HCT116 (cell line): ENCODE results near the gene NT5C3B. TPM values are rescaled to one million over a fixed set of nuclear protein-coding genes. Genes with fewer than 3 reads are reported as not detected.
A peak's percentile ranks its signal among the peaks of the same experiment; 100 is the strongest.

Experiments
- ATAC-seq: fragments of 200-7000 bp; cut with Tn5 transposase; 2 replicates; pipeline ENCODE4 v1.9.1; 2020; ENCODE audit warnings: mild to moderate bottlenecking, moderate library complexity
- BruUV-seq: library from RNA; stranded (reverse); fragments of 400-500 nt; replicated peaks from 2 replicates; lab custom pipeline; 2021; lab: Mats Ljungman, UMichigan
- CTCF ChIA-PET: fragments of 300-600 bp; sonication (Branson Sonifier 250); formaldehyde crosslinking; loops from one replicate; lab custom pipeline; 2021; ENCODE audit warnings: antibody characterized with exemption; lab: Charles Lee
- POLR2A ChIA-PET: fragments of 300-600, 350-600 bp; sonication (Branson Sonifier 250); formaldehyde crosslinking; loops from one replicate; lab custom pipeline; 2021; ENCODE audit warnings: antibody characterized with exemption; lab: Charles Lee
- RAD21 ChIA-PET, 2 experiments: fragments of 300-600 bp; sonication (Branson Sonifier 250); formaldehyde crosslinking; loops; one replicate each; lab custom pipeline; 2023; ENCODE audit warnings: low total read pairs in 2 of 2; ENCODE audit not compliant: uncharacterized antibody in 2 of 2, unreplicated experiment in 2 of 2, low non-redundant PET in 1 of 2; lab: Charles Lee
- DNase-seq: peaks from one replicate; pipeline ENCODE4 v3.0.0-alpha.2; 2010; ENCODE audit warnings: low read depth, low spot score
- H2AFZ ChIP-seq: fragments of 200-600 bp; shearing (Covaris generic), sonication (generic); 2 replicates; pipeline ENCODE4 v1.6.1; 2017; ENCODE audit warnings: low read depth, mixed run types, mixed read lengths, antibody characterized with exemption, low read length; ENCODE audit not compliant: poor library complexity, severe bottlenecking
- H3K27ac ChIP-seq: 2 replicates; pipeline ENCODE4 v1.5.1; 2012; ENCODE audit warnings: low read depth, low read length
- H3K27me3 ChIP-seq: fragments of 200-600 bp; sonication (generic); 2 replicates; pipeline ENCODE4 v1.6.1; 2016; ENCODE audit warnings: mixed run types, low read length, mixed read lengths; ENCODE audit not compliant: insufficient read depth
- H3K36me3 ChIP-seq, 2 experiments: fragments of 200-500 bp in 1 of 2; fragments of 200-600 bp in 1 of 2; sonication (Bioruptor generic) in 1 of 2; sonication (generic) in 1 of 2; 2 replicates each; pipeline versions ENCODE4 v1.5.1 to v1.6.1; 2014 to 2016; ENCODE audit warnings: low read length in 2 of 2, inconsistent platforms in 1 of 2, mixed read lengths in 1 of 2, mixed run types in 1 of 2; ENCODE audit not compliant: insufficient read depth in 2 of 2, control insufficient read depth in 1 of 2
- H3K4me1 ChIP-seq, 2 experiments: fragments of 200-600 bp in 1 of 2; sonication (generic) in 1 of 2; 2 replicates each; pipeline versions ENCODE4 v1.5.1 to v1.6.1; 2012 to 2017; ENCODE audit warnings: low read length in 2 of 2, inconsistent platforms in 1 of 2, mild to moderate bottlenecking in 1 of 2, mixed read lengths in 1 of 2, mixed run types in 1 of 2, moderate library complexity in 1 of 2; ENCODE audit not compliant: insufficient read depth in 2 of 2, control insufficient read depth in 1 of 2
- H3K4me2 ChIP-seq: fragments of 200-600 bp; sonication (generic); 2 replicates; pipeline ENCODE4 v1.6.1; 2017; ENCODE audit warnings: mixed run types, low read length, mixed read lengths
- H3K4me3 ChIP-seq, 2 experiments: fragments of 200-600 bp in 1 of 2; sonication (generic) in 1 of 2; replicated peaks in 1 of 2; 2 replicates each; pipeline ENCODE4 v1.5.1; 2011 to 2016; ENCODE audit warnings: low read length in 2 of 2, control low read depth in 1 of 2, low read depth in 1 of 2, mild to moderate bottlenecking in 1 of 2, mixed read lengths in 1 of 2, mixed run types in 1 of 2
- H3K79me2 ChIP-seq: fragments of 200-600 bp; sonication (generic); 2 replicates; pipeline ENCODE4 v1.6.1; 2017; ENCODE audit warnings: mild to moderate bottlenecking, mixed run types, low read length, moderate library complexity, mixed read lengths; ENCODE audit not compliant: insufficient read depth
- H3K9ac ChIP-seq: fragments of 200-600 bp; sonication (generic); 2 replicates; pipeline ENCODE4 v1.6.1; 2016; ENCODE audit warnings: low read length, mixed read lengths
- H3K9me2 ChIP-seq: fragments of 200-600 bp; sonication (generic), shearing (Covaris generic); 2 replicates; pipeline ENCODE4 v1.6.1; 2017; ENCODE audit warnings: mixed run types, mild to moderate bottlenecking, moderate library complexity; ENCODE audit not compliant: insufficient read depth
- H3K9me3 ChIP-seq, 2 experiments: fragments of 200-500 bp in 1 of 2; fragments of 200-600 bp in 1 of 2; sonication (Bioruptor generic) in 1 of 2; sonication (generic) in 1 of 2; 2 replicates each; pipeline ENCODE4 v1.6.1; 2014 to 2017; ENCODE audit warnings: low read length in 2 of 2, mixed read lengths in 2 of 2, inconsistent platforms in 1 of 2, low read depth in 1 of 2, mild to moderate bottlenecking in 1 of 2, mixed run types in 1 of 2, moderate library complexity in 1 of 2; ENCODE audit not compliant: control insufficient read depth in 1 of 2, insufficient read depth in 1 of 2
- H4K20me1 ChIP-seq: fragments of 200-600 bp; sonication (generic), shearing (Covaris generic); 2 replicates; pipeline ENCODE4 v1.6.1; 2017; ENCODE audit warnings: mixed run types, mild to moderate bottlenecking, moderate library complexity; ENCODE audit not compliant: insufficient read depth
- EZH2 ChIP-seq: fragments of 200-600 bp; sonication (generic); IDR thresholded peaks from 2 replicates; pipeline ENCODE4 v1.6.1; 2017; ENCODE audit warnings: antibody characterized with exemption, mixed run types
- EZH2phosphoT487 ChIP-seq: fragments of 200-600 bp; IDR thresholded peaks from 2 replicates; pipeline ENCODE4 v1.6.1; 2018; ENCODE audit warnings: antibody characterized with exemption, borderline replicate concordance
- POLR2A ChIP-seq: IDR thresholded peaks from 2 replicates; pipeline ENCODE4 v1.7.0; 2011; ENCODE audit warnings: borderline replicate concordance; ENCODE audit not compliant: insufficient read depth, insufficient read length; ENCODE audit errors: extremely low read depth
- YY1 ChIP-seq: IDR thresholded peaks from 2 replicates; pipeline ENCODE4 v1.6.1; 2011; ENCODE audit warnings: low read length, low read depth, moderate library complexity, mild to moderate bottlenecking; ENCODE audit not compliant: insufficient replicate concordance; ENCODE audit errors: extremely low read depth
- ZNF274 ChIP-seq: fragments of 200-500 bp; sonication (Bioruptor generic); IDR thresholded peaks from 2 replicates; pipeline ENCODE4 v1.6.1; 2014; ENCODE audit warnings: mild to moderate bottlenecking, low read depth, low read length, inconsistent platforms
- intact Hi-C: fragments of 100-400 bp; cut with micrococcal nuclease; formaldehyde crosslinking; loops from 2 replicates; pipeline ENCODE4 v1.10.0; 2022
- total RNA-seq: library from RNA; stranded (reverse); gene quantifications from one replicate; pipeline ENCODE4 v1.2.1, GENCODE V29; 2021; ENCODE audit not compliant: unreplicated experiment
- TF ChIP-seq, protein P1 (sequence below): IDR thresholded peaks from 2 replicates; pipeline ENCODE4 v1.6.1; 2012
- TF ChIP-seq, protein P2 (sequence below): IDR thresholded peaks from 2 replicates; pipeline ENCODE4 v1.6.1; 2012
- TF ChIP-seq, protein P3 (sequence below): IDR thresholded peaks from 2 replicates; pipeline ENCODE4 v1.6.1; 2012; ENCODE audit warnings: low read depth

The NT5C3B gene
- total RNA-seq, 1 experiment from 2014 or later: 110 TPM

DNA sequence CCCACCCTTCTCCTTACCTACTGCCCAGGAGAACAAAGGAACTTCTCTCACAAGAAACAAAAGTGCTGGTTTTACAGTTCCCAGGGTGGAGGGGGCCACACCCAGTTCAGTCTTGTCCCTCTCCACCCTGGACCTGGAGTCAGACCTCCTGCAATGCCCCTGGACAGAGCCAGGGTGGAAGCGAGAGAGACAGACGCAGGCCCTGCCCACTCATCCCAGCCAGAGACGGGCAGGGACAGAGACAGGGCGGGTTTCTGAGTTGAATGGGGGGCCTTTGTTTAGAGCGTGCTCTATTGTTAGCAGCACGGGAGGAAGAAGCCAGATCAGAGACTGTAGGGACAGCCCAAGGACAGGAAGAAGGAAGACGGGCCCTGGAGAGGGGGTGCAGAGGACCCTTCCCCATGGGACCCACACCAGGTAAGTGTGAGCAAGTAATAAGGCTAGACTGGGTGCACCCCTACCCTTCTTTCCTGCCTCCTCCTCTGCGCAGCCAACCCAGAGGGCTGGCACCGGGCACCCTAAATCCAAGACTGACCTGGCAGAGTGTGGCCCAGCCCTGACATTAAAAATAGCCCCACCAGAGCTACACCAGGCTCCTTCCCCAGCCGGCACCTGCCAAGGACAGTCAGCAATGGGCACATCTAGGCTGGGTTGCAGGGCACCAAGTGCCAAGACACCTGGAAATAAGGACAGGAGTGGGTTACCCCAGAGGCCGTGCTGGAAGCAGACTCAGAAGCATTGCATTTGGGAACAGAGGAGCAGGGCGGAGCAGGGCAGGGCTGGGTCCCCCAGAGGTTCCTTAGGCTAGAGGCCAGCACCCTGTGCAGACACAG is 60.4 kb downstream of the NT5C3B start:
- intact Hi-C loops: no loop called here
- peak overlapping the region; percentile 86 for H3K4me2 ChIP-seq
- H3K27ac ChIP-seq: peak overlapping the region; percentile 44
- ChIA-PET CTCF (interaction anchor here (3.0 to 3.6 kb wide), 2 partner anchors 10 kb away, joined by 28 to 35 read pairs; partner anchors contain the start of gene JUP), POLR2A (interaction anchor here (1.8 to 3.4 kb wide), 3 partner anchors 10 to 25 kb away, joined by 4 to 36 read pairs (median 6); partner anchors contain the start of gene JUP), RAD21 (interaction anchor here in 1 of 2 experiments (0.7 kb wide), 1 partner anchor 25 kb away, joined by 3 read pairs; no protein-coding TSS in a partner anchor)
- peaks cover 2 to 7% of the 10 kb centered on the region in 2 experiments; a peak in 2 of 4 replicates for H3K36me3 ChIP-seq
- H3K27me3 ChIP-seq: no peaks in the 10 kb centered on the region
- peak overlapping the region; percentile 40 for H3K9ac ChIP-seq
- no peaks in the 10 kb centered on the region for H3K9me2 ChIP-seq
- TF ChIP-seq YY1 (no peak), EZH2phosphoT487 (no peak), POLR2A (no peak), ZNF274 (no peak), EZH2 (no peak)
- TF ChIP-seq, protein P1, sequence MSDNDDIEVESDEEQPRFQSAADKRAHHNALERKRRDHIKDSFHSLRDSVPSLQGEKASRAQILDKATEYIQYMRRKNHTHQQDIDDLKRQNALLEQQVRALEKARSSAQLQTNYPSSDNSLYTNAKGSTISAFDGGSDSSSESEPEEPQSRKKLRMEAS: no peak; the same call in 1 of the 2 replicates
- TF ChIP-seq, protein P2, sequence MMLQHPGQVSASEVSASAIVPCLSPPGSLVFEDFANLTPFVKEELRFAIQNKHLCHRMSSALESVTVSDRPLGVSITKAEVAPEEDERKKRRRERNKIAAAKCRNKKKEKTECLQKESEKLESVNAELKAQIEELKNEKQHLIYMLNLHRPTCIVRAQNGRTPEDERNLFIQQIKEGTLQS: no peak
- TF ChIP-seq, protein P3, sequence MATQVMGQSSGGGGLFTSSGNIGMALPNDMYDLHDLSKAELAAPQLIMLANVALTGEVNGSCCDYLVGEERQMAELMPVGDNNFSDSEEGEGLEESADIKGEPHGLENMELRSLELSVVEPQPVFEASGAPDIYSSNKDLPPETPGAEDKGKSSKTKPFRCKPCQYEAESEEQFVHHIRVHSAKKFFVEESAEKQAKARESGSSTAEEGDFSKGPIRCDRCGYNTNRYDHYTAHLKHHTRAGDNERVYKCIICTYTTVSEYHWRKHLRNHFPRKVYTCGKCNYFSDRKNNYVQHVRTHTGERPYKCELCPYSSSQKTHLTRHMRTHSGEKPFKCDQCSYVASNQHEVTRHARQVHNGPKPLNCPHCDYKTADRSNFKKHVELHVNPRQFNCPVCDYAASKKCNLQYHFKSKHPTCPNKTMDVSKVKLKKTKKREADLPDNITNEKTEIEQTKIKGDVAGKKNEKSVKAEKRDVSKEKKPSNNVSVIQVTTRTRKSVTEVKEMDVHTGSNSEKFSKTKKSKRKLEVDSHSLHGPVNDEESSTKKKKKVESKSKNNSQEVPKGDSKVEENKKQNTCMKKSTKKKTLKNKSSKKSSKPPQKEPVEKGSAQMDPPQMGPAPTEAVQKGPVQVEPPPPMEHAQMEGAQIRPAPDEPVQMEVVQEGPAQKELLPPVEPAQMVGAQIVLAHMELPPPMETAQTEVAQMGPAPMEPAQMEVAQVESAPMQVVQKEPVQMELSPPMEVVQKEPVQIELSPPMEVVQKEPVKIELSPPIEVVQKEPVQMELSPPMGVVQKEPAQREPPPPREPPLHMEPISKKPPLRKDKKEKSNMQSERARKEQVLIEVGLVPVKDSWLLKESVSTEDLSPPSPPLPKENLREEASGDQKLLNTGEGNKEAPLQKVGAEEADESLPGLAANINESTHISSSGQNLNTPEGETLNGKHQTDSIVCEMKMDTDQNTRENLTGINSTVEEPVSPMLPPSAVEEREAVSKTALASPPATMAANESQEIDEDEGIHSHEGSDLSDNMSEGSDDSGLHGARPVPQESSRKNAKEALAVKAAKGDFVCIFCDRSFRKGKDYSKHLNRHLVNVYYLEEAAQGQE: no peak
- peaks cover 81 to 90% of the 10 kb centered on the region in 2 experiments for H3K4me1 ChIP-seq
- no peaks in the 10 kb centered on the region for H4K20me1 ChIP-seq
- no peaks in the 10 kb centered on the region for H3K9me3 ChIP-seq
- no peak overlapping the region for H2AFZ ChIP-seq
- ATAC-seq (no peak), DNase-seq (no peak)
- BruUV-seq: no TSS peak
- H3K4me3 ChIP-seq: no peak overlapping the region; a peak in 1 of 4 replicates
- H3K79me2 ChIP-seq: peaks cover 76% of the 10 kb centered on the region

Other genes starting within 250 kb of the NT5C3B start
- not detected for gene KRT14, start 249.3 kb downstream of the NT5C3B start, total RNA-seq
- 0.61 TPM for gene KRT16, start 223.5 kb downstream of the NT5C3B start, total RNA-seq
- not detected for gene KRT17, start 211.7 kb downstream of the NT5C3B start, total RNA-seq
- gene EIF1, start 147.3 kb downstream of the NT5C3B start, total RNA-seq: 1,082 TPM
- gene GAST, start 123.9 kb downstream of the NT5C3B start, total RNA-seq: not detected
- gene HAP1, start 101.6 kb downstream of the NT5C3B start, total RNA-seq: 3.4 TPM
- 224 TPM for gene JUP, start 49.5 kb downstream of the NT5C3B start, total RNA-seq
- 23.4 TPM for gene P3H4, start 24.3 kb downstream of the NT5C3B start, total RNA-seq
- gene FKBP10, start 23.2 kb downstream of the NT5C3B start, total RNA-seq: 78.5 TPM
- gene KLHL10, start 1.6 kb upstream of the NT5C3B start, total RNA-seq: not detected
- gene KLHL11, start 29.2 kb upstream of the NT5C3B start, total RNA-seq: 22.4 TPM
- gene ACLY, start 82.7 kb upstream of the NT5C3B start, total RNA-seq: 222 TPM
- gene ODAD4, start 94.4 kb upstream of the NT5C3B start, total RNA-seq: 0.98 TPM
- gene CNP, start 130.6 kb upstream of the NT5C3B start, total RNA-seq: 51.2 TPM
- gene DNAJC7, start 181.2 kb upstream of the NT5C3B start, total RNA-seq: 113 TPM
- gene NKIRAS2, start 183.9 kb upstream of the NT5C3B start, total RNA-seq: 26.4 TPM
- gene C17orf113, start 214.4 kb upstream of the NT5C3B start, total RNA-seq: 2.3 TPM